ENCODE data around the gene OR4K17.
"Not testable (repeated sequence)": the region's sequence is repeated elsewhere in the genome, so short reads cannot be mapped to it uniquely, and the experiment has no call there.

OR4K17 gene, protein sequence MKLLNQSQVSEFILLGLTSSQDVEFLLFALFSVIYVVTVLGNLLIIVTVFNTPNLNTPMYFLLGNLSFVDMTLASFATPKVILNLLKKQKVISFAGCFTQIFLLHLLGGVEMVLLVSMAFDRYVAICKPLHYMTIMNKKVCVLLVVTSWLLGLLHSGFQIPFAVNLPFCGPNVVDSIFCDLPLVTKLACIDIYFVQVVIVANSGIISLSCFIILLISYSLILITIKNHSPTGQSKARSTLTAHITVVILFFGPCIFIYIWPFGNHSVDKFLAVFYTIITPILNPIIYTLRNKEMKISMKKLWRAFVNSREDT

DNA sequence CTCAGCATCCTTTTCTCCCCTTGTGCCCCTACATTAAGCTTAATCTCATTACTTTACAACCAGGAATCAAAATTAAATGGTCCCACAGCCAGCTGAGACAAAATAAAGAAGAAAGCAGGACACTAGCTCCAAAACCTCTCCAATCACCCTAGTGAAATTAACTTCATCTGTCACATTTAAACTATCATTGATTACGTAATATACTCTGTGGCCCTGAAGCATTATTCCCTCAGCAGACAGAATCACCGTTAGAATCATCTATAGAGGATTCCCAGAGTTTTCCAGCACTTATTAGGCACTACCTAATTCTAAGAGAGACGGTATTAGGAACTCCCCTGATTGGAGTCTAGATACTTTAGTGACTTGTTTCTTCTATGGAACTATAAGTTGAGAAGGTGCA, at the start of gene OR4K17:
Gene OR4K17, plus strand, starts transcription at position 302 of the 400 bp plus-strand sequence. CDS start 6,761 bp downstream, outside the sequence.
- no peak for DNase-seq

DNA sequence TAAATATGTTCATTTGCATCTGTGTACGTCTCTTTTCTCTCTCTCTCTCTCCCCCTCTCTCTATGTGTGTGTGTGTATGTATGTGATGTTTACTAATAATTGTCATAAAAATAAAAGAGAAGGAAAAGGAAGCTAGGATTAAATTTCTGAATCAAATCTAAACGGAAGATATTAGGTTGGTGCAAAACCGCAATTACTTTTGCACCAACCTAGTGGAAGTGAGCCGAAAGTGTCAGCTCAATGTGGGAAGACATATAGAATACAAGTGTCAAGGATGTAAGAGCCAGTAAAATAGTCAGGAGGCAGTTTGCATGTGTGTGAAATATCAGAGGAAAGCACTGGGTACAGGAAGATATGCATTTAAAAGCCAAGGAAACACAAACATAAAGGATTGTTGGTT, 18.5 kb upstream of the OR4K17 start:
- DNase-seq: no peak

DNA sequence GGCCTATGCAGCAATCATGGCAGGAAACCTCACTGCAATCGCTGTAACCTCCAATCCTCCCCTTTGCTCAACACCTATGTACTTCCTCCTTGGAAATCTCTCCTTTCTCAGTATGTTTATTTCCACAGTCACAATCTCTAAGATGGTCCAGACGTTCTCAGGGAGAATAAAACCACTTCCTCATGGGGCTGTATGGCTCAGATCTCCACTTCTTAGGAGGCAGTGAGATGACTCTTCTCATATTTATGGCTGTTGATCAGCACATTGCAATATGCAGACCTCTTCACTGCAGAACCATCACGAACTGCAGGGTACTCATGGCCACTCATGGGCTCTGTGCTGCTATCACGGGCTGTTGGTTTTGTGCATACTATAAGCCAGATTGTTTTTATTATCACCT, 17.1 kb upstream of the OR4K17 start:
- no peak for DNase-seq

DNA sequence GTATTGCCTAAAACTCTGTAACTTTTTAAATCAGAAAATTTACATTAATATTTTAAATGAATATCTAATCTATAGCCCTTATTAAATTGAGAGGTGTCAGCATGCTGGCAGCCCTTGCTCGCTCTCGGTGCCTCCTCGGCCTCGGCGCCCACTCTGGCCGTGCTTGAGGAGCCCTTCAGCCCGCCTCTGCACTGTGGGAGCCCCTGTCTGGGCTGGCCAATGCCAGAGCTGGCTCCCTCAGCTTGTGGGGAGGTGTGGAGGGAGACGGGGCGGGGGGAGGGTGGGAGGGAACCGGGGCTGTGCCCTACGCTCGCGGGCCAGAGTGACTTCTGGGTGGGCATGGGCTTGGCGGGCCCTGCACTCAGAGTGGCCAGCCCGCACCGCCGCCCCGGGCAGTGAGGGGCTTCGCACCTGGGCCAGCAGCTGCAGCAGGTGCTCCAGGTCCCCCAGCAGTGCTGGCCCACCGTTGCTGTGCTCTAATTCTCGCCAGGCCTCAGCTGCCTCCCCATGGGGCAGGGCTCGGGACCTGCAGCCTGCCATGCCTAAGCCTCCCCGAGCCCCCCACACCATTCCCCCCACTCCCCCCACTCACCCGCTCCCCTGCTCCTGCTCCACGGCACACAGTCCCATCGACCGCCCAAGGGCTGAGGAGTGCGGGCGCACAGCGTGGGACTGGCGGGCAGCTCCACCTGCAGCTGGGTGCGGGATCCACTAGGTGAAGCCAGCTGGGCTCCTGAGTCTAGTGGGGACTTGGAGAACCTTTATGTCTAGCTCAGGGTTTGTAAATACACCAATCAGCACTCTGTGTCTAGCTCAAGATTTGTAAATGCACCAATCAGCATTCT, 11.4 kb upstream of the OR4K17 start:
- not testable (repeated sequence) for DNase-seq

DNA sequence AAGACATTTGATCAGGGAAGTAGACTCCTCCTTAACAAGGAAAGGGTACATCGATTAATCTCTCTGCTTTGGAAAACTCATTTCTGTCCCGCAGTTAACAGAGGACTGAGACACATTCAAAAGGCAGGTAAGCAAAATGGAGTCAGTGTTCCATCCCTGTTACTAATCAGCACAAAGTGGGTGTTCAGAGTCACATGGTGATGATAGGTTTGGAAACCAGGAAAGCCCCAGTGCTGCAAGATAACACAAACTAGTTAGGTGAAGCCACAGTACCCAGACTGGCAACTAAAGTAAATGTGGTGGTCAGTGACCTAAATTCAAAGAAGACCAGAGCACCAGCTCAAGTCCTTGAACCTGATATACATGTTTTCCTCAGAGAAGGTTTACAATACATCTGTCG, 1.8 kb downstream of the OR4K17 start:
- no peak for DNase-seq

DNA sequence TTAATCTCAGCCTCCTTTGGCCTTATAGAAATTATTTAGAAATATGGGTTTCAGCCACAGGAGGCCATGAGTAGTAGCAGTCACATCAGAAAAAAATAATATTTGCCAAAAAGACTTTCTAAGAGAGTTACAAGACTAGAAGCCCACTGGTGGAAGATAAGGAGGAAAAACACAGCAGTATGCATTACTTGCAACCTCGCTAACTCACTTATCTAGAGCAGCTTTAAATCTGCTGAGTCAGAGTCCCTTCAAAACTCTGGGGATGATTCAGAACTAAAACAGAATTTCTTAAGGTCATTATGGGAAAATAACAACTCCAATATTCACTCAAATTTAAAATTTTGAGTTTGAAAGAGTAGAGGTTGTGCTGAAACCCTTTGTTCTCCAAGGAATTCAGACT, 6.2 kb downstream of the OR4K17 start:
- no peak for DNase-seq

DNA sequence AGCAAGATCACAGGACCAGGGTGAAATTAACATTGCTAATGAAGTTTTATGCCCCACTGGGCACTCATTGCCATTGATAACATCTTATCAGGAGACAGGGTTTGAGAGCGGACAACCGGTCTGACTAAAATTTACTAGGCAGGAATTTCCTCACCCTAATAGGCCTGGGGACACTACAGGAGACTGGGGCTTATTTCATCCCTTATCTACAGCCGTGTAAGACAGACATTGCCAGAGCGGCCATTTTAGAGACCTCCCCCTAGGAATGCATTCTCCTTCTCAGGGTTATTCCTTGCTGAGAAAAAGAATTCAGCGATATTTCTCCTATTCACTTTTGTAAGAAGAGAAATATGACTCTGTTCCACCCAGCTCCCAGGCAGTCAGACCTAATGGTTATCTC, 8.3 kb downstream of the OR4K17 start:
- DNase-seq: no peak

DNA sequence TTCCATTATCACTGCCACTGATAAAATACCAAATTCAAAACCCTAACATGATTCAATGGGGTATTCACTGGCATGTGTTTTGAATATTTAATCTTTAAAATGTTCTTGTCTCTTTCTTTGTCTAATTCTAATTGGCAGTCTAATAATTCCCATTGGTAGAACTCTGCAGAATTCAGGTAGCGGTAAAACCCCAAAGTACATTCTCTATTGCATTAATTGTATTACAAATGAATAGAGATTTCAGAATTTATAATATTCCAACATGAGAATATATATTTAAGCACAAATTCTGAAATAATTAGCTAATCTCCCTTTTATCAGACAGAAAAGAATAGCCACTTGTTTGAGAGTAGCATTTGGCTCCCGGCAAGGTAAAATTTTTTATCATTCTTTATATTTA, 28.0 kb downstream of the OR4K17 start, which contains the start of gene OR4N5:
Gene OR4N5, plus strand, starts transcription at position 301 of the 400 bp plus-strand sequence. CDS start 4,916 bp downstream, outside the sequence.
- no peak for DNase-seq

DNA sequence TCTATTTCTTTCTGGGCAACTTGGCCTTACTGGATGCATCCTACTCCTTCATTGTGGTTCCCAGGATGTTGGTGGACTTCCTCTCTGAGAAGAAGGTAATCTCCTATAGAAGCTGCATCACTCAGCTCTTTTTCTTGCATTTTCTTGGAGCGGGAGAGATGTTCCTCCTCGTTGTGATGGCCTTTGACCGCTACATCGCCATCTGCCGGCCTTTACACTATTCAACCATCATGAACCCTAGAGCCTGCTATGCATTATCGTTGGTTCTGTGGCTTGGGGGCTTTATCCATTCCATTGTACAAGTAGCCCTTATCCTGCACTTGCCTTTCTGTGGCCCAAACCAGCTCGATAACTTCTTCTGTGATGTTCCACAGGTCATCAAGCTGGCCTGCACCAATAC, 33.4 kb downstream of the OR4K17 start:
- no peak for DNase-seq

DNA sequence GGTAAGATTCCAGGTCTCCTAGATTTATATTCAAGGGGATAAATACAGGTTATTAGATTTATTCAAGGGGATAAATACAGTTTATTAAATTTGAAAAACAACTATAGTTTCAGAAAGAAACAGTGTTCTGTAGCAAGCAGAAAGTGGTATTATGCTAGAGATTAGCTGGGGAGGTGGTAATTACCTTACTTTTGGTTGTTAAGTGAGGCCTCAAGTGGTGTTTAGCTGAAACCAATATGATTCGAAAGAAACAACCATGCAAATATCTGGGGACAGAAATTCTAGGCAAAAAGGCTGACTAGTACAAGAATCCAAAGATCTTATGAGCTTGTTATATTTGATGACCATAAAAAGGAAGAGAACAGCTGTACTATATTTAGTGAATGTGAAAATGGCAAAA, 34.3 kb downstream of the OR4K17 start:
- no peak for DNase-seq

DNA sequence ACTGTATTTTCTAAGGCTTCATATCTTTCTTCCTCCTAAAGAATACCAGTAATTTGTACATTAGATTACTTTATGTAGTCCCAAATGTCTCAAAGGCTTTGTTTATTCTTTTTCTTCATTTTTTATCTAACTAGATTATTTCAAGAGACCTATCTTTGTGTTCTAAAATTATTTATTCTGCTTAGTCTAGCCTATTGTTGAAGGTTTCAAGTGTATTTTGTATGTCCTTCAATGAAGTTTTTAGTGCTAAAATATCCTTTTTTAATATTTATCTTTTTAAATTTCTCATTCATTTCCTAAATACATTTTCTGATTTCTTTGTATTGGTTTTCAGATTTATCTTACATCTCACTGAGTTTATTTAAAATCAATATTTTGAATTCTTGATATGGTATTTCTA, 53.9 kb downstream of the OR4K17 start:
- no peak for DNase-seq

DNA sequence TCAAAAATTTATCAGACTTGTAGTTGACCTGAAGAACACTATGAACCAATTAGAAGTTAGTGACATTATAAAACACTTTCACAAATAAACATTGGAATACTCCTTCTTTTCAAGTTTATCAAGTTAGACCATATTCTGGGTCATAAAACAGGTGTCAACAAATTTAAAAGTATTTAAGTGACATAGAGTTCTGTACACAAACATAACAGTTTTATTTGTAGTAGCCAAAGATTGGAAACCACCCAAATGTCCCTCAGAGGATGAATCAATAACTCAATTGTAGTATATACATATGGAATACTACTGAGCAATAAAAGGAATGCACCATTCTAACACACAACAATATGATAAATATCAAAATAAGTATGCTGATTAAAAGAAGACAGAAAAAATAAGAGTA, 56.6 kb downstream of the OR4K17 start:
- DNase-seq: no peak

DNA sequence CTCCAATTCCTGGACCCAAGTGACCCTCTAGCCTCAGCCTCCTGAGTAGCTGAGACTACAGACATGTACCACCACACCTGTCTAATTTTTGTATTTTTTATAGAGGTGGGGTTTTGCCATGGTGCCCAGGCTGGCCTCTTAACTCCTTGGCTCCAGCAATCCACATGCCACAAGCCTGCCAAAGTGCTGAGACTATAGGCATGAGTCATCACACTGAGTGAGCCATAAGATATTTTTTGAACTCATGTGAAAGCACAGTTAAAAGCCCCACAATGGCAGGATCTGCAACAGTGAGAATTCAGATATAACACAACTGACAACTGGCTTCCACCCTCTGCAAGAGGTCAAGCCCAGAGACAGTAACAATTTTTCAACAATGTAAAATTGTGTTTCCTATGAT, 59.3 kb downstream of the OR4K17 start:
- DNase-seq: not testable (repeated sequence)
